ENCODE results near the gene SMC1B. TPM values are rescaled to one million over a fixed set of nuclear protein-coding genes. Genes with fewer than 3 reads are reported as not detected.
"Not testable (repeated sequence)": the region's sequence is repeated elsewhere in the genome, so short reads cannot be mapped to it uniquely, and the experiment has no call there.

The SMC1B gene
- total RNA-seq, 2 experiments from 2014 or later, result 1.8 TPM

DNA sequence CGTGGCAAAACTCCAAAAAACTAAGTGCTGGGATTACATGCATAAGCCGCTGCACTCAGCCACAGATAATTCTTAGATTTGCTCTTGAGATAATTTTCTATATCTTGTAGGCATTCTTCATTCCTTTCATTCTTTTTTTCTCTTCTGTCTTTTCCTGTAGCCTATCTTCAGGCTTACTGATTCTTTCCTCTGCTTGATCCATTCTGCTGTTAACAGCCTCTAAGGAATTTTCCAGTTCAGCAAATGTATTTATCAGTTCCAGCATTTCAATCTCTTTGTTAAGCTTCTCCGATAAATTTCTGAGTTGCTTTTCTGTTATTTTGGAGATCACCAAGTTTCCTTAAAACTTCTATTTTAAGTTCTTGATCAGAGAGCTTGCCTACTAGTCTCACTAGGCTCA is 46.7 kb downstream of the SMC1B start:
- Mint-ChIP-seq H3K27me3 (peaks cover 4% of the 10 kb centered on the region), H3K27ac (no peak overlapping the region), H3K36me3 (ENCODE audit: low read depth) (no peaks in the 10 kb centered on the region), H3K9me3 (peaks cover 6% of the 10 kb centered on the region), H3K4me1 (ENCODE audit: low read depth) (no peaks in the 10 kb centered on the region), H3K4me3 (no peak overlapping the region)
- no peak for DNase-seq
- POLR2A ChIA-PET, result no interaction called here
- no peak for ATAC-seq
- intact Hi-C loops (cut with micrococcal nuclease), result no loop called here
- TF ChIP-seq, protein P1, sequence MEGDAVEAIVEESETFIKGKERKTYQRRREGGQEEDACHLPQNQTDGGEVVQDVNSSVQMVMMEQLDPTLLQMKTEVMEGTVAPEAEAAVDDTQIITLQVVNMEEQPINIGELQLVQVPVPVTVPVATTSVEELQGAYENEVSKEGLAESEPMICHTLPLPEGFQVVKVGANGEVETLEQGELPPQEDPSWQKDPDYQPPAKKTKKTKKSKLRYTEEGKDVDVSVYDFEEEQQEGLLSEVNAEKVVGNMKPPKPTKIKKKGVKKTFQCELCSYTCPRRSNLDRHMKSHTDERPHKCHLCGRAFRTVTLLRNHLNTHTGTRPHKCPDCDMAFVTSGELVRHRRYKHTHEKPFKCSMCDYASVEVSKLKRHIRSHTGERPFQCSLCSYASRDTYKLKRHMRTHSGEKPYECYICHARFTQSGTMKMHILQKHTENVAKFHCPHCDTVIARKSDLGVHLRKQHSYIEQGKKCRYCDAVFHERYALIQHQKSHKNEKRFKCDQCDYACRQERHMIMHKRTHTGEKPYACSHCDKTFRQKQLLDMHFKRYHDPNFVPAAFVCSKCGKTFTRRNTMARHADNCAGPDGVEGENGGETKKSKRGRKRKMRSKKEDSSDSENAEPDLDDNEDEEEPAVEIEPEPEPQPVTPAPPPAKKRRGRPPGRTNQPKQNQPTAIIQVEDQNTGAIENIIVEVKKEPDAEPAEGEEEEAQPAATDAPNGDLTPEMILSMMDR (IDR thresholded peaks at IDR 0.05), result no peak
- CTCF ChIA-PET, result no interaction called here

DNA sequence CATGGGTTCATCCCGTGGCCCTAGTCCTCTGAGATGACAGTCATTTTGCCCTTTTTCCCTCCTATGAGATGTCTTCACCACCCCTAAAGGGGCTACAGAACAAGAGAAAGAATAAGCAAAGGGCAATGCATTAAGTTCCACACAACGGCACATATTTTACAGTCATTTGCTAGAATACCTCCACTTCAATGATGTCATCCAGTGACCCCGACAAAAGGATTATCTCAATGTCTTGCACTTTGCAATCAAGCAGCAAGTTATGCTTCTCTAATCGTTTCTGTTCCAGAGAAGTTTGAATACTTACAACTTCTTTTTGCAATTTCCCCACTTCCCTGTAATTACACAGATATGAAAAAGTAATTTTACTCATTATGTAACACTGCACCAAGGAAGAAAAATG is 53.8 kb downstream of the SMC1B start:
- Mint-ChIP-seq H3K9me3 (no peaks in the 10 kb centered on the region), H3K36me3 (ENCODE audit: low read depth) (no peaks in the 10 kb centered on the region), H3K4me1 (ENCODE audit: low read depth) (peaks cover 4% of the 10 kb centered on the region), H3K4me3 (no peak overlapping the region), H3K27me3 (no peaks in the 10 kb centered on the region), H3K27ac (no peak overlapping the region)
- ChIA-PET POLR2A (no interaction called here), CTCF (no interaction called here)
- no peak for DNase-seq
- intact Hi-C loops (cut with micrococcal nuclease), result no loop called here
- TF ChIP-seq, protein P1 (IDR thresholded peaks at IDR 0.05), result no peak
- no peak for ATAC-seq

DNA sequence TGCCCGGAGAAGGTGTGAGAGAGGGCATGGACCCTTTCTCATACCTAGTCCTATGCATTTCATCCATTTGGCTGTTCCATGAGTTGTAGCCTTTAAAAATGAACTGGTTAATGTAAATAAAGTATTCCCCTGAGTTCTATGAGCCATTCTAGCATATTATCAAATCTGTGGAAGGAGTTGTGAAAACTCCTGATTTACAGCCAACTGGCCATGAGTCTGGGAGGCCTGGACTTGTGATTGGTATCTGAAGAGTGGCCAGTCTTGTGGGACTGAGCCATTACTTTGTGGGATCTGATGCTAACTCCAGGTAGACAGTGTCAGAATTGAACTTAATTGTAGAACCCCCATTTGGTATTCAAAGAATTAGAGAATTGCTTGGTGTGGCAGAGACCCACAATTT is 55.3 kb downstream of the SMC1B start:
- Mint-ChIP-seq H3K36me3 (ENCODE audit: low read depth) (no peaks in the 10 kb centered on the region), H3K9me3 (no peaks in the 10 kb centered on the region), H3K27me3 (no peaks in the 10 kb centered on the region), H3K4me3 (no peak overlapping the region), H3K27ac (no peak overlapping the region), H3K4me1 (ENCODE audit: low read depth) (peaks cover 8% of the 10 kb centered on the region)
- no peak for ATAC-seq
- TF ChIP-seq, protein P1 (IDR thresholded peaks at IDR 0.05), result no peak
- ChIA-PET CTCF (interaction anchor here (1.5 kb wide), 1 partner anchor 35 kb away, joined by 3 read pairs; no protein-coding TSS in a partner anchor), POLR2A (no interaction called here)
- DNase-seq, result no peak
- intact Hi-C loops (cut with micrococcal nuclease), result no loop called here

- Mint-ChIP-seq H3K4me1 (ENCODE audit: low read depth) (peaks cover 8% of the 10 kb centered on the region), H3K4me3 (no peak overlapping the region), H3K36me3 (ENCODE audit: low read depth) (no peaks in the 10 kb centered on the region), H3K9me3 (no peaks in the 10 kb centered on the region), H3K27ac (no peak overlapping the region), H3K27me3 (no peaks in the 10 kb centered on the region)
- ChIA-PET CTCF (interaction anchor here (1.5 kb wide), 1 partner anchor 35 kb away, joined by 3 read pairs; no protein-coding TSS in a partner anchor), POLR2A (no interaction called here)
- no peak for ATAC-seq
- TF ChIP-seq, protein P1 (IDR thresholded peaks at IDR 0.05), result no peak
- intact Hi-C loops (cut with micrococcal nuclease), result no loop called here
- no peak for DNase-seq
Measured at GRCh38 chr22:45357490-45357889, 55.9 kb downstream of the SMC1B start.

- no peak overlapping the region for H3K27ac Mint-ChIP-seq
- no peaks in the 10 kb centered on the region for H3K36me3 Mint-ChIP-seq (ENCODE audit: low read depth)
- ChIA-PET CTCF (no interaction called here), POLR2A (interaction anchor here (0.5 to 0.7 kb wide), 2 partner anchors 64 to 160 kb away, joined by 3 read pairs; no protein-coding TSS in a partner anchor)
- TF ChIP-seq, protein P1 (IDR thresholded peaks at IDR 0.05), result no peak
- ATAC-seq (no peak), DNase-seq (no peak)
- H3K9me3 Mint-ChIP-seq, result no peaks in the 10 kb centered on the region
- peaks cover 8% of the 10 kb centered on the region for H3K4me1 Mint-ChIP-seq (ENCODE audit: low read depth)
- intact Hi-C loops (cut with micrococcal nuclease), result no loop called here
- no peak overlapping the region for H3K4me3 Mint-ChIP-seq
- no peaks in the 10 kb centered on the region for H3K27me3 Mint-ChIP-seq
Measured at GRCh38 chr22:45353786-45354185, 59.6 kb downstream of the SMC1B start.

DNA sequence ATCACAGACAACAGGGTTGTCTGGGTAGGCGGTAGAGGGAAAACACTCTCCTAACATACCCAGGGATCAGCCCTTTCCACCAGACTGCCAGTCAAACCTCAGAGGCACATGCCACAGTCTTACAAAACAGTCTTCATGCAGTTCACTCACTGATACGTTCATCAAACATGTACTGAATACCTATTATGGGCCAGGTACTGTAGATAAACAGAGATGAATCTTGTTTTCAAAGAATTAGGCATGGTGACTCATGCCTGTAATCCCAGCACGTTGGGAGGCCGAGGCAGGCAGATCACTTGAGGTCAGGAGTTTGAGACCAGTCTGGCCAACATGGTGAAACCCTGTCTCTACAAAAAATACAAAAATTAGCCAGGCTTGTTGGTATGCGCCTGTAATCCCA is 60.6 kb downstream of the SMC1B start:
- H3K27ac Mint-ChIP-seq; ATAC-seq; H3K4me3 Mint-ChIP-seq; intact Hi-C loops (cut with micrococcal nuclease); DNase-seq; H3K36me3 Mint-ChIP-seq (ENCODE audit: low read depth); POLR2A ChIA-PET; H3K9me3 Mint-ChIP-seq; H3K4me1 Mint-ChIP-seq (ENCODE audit: low read depth); H3K27me3 Mint-ChIP-seq; CTCF ChIA-PET: not testable (repeated sequence)

All from activated CD8-positive, alpha-beta T cell treated with anti-CD3 and anti-CD28 coated beads for 36 hours (primary cell).